Measurements from ENCODE around the gene HNRNPM.
"Not testable (repeated sequence)": the region's sequence is repeated elsewhere in the genome, so short reads cannot be mapped to it uniquely, and the experiment has no call there.

Gene HNRNPM, protein sequence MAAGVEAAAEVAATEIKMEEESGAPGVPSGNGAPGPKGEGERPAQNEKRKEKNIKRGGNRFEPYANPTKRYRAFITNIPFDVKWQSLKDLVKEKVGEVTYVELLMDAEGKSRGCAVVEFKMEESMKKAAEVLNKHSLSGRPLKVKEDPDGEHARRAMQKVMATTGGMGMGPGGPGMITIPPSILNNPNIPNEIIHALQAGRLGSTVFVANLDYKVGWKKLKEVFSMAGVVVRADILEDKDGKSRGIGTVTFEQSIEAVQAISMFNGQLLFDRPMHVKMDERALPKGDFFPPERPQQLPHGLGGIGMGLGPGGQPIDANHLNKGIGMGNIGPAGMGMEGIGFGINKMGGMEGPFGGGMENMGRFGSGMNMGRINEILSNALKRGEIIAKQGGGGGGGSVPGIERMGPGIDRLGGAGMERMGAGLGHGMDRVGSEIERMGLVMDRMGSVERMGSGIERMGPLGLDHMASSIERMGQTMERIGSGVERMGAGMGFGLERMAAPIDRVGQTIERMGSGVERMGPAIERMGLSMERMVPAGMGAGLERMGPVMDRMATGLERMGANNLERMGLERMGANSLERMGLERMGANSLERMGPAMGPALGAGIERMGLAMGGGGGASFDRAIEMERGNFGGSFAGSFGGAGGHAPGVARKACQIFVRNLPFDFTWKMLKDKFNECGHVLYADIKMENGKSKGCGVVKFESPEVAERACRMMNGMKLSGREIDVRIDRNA

DNA sequence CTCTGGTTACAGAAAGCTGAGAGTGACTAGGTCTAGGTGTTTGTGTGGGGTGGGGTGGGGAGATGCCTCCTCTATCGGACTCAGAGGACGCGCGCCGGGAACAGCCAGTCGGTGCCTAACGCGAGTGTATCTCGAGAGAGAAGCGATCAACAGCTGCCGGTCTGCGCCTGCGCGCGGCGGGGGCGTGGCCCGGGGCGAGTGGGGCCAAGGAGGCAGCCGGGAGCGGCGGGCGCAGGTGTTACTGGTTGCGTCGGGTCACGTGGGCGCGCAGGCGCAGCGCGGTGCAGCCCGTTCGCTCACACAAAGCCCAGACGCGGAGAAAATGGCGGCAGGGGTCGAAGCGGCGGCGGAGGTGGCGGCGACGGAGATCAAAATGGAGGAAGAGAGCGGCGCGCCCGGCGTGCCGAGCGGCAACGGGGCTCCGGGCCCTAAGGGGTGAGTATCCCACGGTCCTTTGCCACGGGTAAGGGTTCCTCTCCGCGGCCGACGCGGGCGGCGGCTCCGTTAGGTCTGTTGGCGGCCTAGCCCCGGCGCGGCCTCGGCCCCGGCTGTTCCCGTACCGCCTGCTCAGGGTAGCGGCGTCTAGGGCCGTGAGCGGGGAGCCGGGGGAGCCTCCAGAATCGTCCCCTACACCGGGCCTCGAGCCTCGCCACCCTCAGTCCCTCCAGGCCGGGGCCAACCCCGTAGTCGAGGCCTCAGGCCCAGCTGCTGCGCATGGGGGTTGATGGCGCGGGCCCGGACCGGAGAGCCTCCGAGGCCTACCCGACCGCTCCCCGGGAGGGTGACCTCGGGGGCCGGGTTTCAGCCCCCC is at the start of gene HNRNPM:
Gene HNRNPM (plus strand): TSS at position 299 of the 811 bp plus-strand sequence. CDS start 24 bp downstream, at position 323.
- peak; percentile 100 for DNase-seq

DNA sequence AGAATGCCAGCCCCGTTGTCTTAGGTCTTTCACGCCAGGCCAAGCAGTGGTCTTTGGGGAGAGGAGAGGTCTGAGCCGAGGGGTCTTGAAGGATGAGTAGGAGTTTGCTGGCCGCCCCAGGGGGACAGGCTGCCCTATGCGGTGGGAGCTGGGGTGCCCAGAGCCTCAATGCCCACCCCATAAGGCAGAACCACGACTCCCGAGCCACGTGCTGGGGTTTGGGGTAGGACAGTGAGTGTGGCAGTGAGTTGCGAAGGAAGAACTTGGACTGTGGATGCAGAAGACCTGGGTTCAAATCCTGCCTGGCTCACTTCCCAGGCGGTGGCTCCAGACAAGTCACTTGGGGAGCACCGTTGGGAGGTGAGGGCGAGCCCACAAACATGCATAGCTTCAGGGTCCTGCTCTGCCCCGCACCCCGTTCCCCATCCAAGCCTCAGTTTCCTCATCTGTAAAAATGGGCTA is 49.1 kb upstream of the HNRNPM start:
- no peak for DNase-seq

DNA sequence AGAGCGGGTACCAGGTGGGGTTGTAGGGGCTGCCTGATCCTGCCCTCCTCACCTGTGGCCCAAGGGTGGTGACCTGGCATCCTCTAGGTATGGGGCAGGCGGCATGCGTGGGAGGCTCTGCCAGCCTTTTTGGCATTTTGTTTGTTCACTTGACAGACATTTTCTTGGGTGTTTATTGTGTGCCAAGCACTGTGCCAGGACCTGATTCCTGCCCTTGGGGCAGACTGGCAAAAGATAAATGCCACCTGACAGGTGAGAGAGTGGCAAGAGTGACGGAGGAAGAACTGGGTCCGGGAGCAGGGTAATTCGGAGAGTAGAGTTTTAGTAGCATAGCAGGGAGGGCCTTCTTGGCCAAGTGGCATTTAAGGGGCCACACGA is 48.6 kb upstream of the HNRNPM start:
- no peak for DNase-seq

- DNase-seq: peak; percentile 69
These were observed 48.1 kb upstream of the HNRNPM start for GRCh38 chr19:8396563-8397203.

GRCh38 chr19:8397271-8397670 is 47.5 kb upstream of the HNRNPM start:
- no peak for DNase-seq

- no peak for DNase-seq
These were observed 46.9 kb upstream of the HNRNPM start for GRCh38 chr19:8397746-8398310.

DNA sequence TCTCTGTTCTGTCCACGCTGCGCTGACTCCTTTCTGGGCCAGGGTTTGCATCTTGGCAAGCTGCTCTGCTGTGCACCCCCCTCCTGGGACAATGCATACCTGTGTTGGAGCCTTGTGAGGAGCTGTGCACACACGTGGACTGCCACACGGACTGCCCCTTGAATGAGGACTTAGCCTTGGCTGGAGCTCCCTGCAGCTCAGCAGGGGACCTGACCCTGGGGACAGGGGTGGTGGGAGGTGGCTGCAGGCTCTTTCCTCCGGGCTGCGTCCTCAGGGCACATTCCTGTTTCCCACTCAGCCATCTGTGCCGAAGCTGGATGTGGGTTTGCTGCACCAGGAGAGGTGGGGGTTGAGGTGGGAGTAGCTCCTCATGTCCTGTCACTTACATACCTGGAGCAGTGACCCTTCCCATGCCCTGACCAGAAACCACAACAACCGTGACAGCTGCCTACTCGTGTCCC is 46.4 kb upstream of the HNRNPM start:
- no peak for DNase-seq

DNA sequence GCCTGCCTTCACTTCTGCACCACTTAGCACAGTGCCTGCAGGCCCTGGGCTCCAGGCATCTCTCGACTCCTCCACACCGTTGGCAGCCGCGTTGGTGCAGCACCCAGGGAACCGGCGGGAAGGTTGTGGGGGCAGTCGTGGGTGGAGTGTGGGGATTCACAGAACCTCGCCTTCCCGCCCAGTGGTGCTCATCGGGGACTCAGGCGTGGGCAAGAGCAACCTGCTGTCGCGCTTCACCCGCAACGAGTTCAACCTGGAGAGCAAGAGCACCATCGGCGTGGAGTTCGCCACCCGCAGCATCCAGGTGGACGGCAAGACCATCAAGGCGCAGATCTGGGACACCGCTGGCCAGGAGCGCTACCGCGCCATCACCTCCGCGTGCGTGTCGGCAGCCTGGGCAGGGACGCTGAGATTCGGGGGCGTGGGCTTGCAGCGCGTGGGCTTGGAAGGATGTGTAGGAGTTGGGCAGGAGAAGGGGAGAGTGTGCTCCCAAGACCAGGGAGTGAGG is 45.0 kb upstream of the HNRNPM start:
- DNase-seq: no peak

DNA sequence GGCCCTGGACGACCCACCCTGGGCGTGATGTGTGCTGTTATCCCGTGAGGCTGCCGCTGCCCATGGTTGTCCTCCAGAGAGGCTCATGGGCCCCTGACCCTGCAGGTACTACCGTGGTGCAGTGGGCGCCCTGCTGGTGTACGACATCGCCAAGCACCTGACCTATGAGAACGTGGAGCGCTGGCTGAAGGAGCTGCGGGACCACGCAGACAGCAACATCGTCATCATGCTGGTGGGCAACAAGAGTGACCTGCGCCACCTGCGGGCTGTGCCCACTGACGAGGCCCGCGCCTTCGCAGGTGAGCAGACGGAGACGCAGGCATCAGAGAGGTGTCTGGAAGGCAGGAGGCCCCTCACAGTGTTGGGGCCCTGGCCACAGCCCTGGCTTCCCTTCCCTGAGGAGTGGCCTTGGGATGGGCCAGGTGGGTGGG is 42.8 kb upstream of the HNRNPM start:
- DNase-seq: no peak

GRCh38 chr19:8403098-8403819 is 41.5 kb upstream of the HNRNPM start:
- DNase-seq: no peak

DNA sequence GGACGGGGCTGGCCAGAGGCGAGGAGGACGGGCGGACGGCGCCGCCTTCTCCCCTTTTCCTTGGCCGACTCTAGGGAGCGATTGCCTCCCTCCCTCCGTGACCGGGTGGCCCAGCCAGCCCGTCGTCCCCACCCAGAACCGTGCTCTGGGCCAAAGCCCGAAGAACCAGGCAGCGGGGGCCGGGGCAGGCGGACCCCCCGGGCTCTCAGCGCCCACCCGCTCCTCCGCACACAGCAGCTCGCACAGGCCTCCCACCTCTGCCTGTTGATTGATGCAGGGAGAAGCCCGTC is 41.0 kb upstream of the HNRNPM start:
- no peak for DNase-seq

DNA sequence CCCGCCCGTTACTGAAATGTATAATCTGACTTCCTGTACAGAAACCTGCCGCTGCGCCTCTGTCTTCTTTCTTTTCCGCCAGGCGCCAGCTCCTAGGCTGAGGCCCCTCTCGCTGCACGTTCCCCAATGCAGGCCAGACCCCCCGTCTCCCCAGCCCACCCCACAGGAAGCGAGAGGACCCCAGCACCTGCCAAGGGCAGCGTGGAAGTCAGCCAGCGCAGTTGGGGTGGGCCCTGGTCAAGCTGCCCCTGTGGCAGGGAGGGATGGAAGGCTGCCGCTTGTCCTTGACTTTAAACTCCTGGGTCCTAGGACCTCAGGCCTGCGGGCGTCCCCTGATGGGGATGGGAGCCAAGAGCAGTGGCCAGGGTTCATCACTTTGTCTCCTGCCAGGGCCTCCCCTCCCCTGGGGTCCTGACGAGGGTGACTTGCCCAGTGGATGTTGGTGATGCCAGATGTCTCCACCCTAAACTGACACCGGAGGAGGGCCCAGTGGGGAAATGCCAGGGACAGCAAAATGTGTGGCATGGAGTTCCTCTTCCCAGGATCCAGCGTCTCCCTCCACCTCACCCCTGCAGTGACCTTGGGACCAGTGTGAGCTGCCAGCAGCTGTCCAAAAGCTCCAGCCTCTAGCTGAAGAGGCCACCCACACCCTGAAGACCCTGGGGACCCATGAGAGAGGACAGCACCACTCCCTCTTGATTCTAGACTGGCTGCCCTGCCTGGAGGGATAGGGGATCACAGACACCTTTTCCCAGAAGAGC is 40.2 kb upstream of the HNRNPM start:
- no peak for DNase-seq

DNA sequence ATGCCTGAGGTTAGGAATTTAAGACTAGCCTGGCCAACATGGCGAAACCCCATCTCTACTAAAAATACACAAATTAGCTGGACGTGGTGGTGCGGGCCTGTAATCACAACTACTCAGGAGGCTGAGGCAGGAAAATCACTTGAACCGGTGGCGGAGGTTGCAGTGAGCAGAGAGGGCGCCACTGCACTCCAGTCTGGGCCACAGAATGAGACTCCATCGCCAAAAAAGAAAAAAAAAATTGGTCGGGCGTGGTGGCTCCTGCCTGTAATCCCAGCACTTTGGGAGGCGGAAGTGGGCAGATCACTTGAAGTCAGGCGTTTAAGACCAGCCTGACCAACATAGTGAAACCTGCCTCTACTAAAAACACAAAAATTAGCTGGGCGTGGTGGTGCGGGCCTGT is 34.1 kb upstream of the HNRNPM start:
- not testable (repeated sequence) for DNase-seq

DNA sequence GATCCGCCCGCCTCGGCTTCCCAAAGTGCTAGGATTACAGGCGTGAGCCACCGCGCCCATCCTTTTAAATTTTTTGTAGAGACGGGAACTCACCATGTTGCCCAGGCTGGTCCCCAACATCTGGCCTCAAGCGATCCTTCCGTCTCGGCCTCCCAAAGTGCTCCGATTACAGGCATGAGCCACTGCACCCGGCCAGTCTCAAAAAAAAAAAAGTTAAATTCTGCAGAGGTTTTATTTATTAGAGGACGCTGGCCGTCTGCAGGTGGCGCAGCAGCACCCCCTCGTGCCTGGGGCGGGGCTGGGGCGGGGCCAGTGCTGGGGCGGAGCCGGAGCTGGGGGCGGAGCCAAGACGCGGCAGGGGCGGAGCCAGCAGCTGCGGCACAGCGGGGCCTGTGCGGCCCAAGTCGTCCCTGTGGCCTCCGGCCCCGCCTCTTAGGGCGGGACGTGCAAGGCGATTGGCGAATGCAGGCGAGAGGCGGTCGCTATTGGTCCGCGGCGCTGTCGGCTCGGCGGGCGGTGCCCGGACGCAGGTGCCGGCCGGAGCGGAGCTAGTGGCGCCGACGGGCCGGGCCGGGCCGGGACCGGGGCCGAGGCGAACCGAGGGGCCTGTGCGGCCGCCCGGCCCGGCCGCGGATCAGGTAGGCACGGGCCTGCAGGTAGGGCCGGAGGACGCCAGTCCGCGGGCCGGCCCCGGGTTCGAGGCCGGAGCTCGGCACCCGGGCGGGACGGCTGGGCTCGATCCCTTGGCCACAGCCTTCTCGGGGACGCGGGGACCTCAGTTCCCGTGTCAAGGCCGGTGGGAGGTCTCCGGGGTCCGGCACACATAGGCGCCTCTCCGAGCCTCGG is 31.8 kb upstream of the HNRNPM start, which contains the start of gene MARCHF2:
Gene MARCHF2 (plus strand): TSS at position 523 of the 846 bp plus-strand sequence. CDS start 8,536 bp downstream, outside the sequence.
- DNase-seq: peak; percentile 98

GRCh38 chr19:8413629-8413995 is 31.2 kb upstream of the HNRNPM start:
- DNase-seq: no peak

- no peak for DNase-seq
These were observed 28.0 kb upstream of the HNRNPM start for GRCh38 chr19:8416796-8417195.

DNA sequence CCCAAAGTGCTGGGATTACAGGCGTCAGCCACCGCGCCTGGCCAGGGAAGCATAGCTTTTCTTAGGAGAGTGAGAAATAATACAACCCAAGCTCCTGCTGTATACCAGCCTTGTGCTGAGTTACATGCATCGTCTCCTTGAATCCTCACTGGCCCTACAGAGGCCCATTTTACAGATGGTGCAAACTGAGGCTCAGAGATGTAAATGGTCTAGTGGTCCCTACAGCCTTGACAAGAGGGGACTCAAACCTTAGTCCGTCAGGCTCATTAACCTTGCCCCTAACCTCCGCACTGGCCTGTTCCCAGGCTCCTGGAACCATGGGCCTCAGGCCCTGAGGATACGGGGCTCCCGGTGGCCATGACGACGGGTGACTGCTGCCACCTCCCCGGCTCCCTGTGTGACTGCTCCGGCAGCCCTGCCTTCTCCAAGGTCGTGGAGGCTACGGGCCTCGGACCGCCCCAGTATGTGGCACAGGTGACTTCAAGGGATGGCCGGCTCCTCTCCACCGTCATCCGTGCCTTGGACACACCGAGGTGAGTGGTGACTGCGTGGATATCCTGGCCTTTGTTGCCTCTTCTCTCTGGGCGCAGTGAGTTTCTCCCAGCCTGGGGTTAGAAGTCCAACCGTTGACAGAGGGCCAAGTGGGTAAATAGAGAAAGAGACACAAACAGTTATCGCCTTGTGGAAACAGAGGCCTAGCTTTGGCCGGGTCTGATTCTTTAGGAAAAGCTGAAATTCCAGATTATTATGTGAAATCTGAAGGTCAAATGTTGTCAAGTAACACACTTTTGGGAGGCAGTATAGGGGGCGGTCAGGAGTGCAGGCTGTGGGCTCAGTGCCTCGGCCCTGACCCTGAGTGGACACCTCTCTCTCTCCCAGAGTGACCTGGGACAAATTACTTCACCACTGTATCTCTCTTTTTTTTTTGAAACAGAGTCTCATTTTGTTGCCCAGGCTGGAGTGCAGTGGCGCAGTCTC is 23.0 kb upstream of the HNRNPM start:
- no peak for DNase-seq

DNA sequence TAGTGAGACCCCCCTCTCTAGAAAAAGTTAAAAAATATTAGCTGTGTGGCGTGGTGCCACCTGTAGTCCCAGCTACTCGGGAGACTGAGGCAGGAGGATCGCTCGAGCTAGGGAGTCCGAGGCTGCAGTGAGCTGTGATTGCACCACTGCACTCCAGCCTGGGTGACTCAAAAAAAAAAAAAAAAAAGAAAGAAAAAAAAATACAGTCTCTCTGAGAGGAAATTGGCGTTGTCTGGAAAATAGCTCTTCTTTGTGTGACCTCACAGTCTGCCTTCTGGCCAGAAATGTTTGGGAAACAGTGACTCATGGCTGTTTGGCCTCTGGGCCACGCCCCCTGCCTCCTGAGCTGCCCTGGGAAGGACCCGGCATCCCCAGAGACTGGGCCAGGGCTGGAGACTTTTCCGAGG is 21.0 kb upstream of the HNRNPM start:
- no peak for DNase-seq

All from activated CD4-positive, alpha-beta T cell treated with anti-CD3 and anti-CD28 coated beads, Interleukin-2, amount 50 U/mL, for 16 hours (primary cell).